ENCODE results near the gene BAZ1B.

GRCh38 chr7:73517241-73517995 lies 4.7 kb downstream of the BAZ1B start:
- no peak for TF ChIP-seq RAD21 (IDR thresholded peaks at IDR 0.05)
- no peak for TF ChIP-seq EGR1 (IDR thresholded peaks at IDR 0.05; ENCODE audit: low read depth in 2 of 2)

All from liver (tissue), 2 donors.